Activated T-cell treated with anti-CD3 and anti-CD28 coated beads for 24 hours (primary cell): ENCODE measurements around the gene FADS3.

Experiments
- DNase-seq: peaks from one replicate; pipeline ENCODE4 v3.0.0-alpha.2; 2020; ENCODE audit warnings: low read depth

FADS3 gene

DNA sequence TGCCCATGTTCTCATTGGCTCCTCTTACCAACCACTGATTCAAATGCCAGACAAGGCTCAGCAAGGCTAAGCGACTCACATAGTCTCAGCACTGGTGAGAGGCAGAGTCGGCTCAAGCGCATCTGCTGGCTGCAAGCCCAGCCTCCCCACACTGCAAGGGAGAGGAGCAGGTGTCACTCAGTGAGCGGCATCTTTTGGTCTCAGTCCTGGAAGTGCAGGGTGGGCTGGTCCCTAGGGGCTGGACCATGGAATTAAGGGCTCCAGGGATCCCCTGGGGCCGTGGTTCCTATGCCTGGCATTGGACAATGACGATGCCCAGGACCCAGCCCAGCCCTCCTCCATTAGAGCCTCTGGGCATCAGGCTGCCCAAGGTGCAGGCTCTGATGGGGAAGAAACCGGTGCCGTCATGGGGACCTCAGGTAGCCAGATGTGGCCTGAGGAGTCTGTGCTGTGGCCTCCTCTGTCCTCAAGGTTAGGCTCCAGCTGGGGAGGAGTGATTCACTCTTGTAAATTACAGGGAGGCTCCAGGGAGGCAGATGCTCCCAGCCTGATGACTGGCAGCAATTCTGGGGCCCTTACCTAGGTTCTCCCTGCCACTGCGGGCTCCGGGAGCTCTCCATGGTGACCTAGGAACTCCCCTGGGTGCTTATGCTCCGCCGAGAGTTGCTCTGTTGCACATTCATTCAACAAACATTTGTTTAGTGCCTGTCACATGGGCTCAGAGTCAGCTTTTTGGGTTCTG, 35.2 kb downstream of the FADS3 start:
- no peak for DNase-seq

DNA sequence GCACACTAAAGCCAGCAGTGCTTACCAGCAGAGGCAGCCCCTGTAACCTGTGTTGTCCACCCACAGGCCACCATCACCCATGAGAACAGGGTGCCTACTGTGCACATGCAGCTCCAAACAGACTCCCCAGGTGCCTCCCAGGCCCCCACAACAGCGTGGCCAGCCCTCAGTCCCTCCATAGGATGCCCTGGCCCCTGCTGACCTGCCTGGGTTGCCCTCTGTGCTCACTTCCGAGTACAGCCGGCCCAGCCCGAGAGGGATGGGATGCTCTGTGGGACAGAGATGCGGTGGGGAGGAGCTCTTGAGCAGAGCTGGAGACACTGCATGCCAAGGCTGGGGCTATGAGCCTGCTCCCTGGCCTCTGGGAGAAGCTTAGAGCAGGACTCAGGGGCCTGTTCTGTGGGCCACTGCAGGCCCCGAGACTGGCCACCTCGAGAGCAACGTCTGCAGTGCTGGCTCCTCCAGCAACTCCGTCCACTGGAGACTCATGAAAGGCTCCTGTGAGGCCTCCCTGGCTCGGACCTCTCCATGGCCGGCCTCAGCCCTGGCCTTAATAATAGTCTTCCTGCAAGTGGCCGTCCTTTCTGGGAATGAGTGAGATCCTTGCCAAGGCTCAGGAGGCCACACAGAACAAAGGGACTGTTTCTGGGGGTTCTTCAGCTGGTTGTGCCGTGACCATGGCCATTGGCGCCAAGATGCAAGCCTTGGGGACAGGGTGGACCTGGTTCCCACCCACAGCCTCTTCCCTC, 36.2 kb downstream of the FADS3 start:
- DNase-seq: no peak

DNA sequence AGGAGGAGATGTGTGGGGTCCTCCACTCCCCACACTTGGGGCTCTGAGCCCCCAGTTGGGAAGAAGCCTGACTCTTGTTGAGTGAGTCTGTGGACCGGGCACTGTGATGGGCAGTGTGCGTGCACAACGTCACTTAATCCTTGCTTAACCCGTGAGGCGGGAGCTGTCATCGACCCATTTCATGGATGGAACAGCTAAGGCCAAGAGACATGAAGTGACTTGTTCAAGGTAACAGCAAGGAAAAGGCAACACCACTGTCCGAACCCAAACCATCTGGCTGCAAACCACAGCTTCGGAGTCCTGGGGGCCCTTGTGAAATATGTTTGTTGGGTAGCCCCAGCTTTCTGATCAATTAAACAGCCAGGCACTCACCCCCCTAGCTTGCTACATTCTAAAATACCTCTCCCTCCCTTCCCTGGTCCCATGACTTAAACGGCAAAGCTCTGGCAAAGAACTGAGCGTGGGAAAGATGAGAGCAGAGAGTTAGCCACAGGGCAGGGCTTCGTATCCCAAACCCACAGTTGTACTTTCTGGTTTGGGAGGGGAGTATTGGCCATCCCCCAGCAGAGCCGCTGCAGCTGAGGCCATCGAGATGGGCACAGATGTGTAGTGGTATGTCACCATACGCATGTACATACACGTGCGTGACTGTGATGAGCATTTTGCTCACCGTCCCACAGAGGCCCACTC, 37.0 kb downstream of the FADS3 start:
- no peak for DNase-seq

DNA sequence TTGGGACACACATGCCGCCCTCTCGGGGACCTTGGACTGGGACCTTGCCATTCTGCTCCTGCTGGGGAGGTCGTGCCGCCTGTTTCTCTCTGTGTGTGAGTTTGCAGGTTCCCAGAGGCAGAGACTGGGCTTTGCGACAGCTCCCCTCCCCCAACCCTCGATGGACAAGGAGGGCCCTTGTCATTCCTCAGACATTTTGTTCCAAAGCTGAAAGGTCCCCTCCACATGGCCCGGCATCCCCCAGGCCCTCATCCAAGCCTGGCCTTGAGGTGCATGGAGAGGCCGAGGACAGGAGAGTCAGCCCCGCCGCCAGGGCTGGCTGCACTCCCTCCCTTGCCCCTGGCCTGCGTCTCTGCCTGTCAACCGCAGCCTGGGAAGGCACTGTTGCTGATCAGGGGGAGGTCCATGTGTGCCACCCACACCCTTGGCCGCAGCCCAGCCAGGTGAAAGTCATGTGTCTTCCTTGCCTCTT, 37.6 kb downstream of the FADS3 start:
- DNase-seq: no peak

DNA sequence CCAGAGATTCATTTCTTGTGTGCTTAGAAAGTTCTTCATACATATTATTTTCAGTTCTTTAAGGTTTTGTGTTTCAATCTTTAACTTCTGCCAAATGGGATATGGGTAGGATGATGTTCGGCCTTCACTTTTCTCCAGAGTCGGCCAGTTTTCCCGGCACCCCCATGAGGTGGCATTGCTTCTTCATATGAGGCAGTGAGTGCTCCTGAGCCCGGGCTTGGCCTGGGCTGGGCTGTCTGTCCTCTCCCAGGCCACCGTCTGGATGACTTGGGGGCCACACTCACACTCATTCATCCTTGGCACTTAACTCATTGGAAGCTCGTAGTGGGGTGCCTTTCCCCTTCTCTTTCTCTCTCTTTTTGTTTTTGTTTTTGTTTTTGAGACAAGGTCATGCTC, 39.4 kb downstream of the FADS3 start:
- no peak for DNase-seq

DNA sequence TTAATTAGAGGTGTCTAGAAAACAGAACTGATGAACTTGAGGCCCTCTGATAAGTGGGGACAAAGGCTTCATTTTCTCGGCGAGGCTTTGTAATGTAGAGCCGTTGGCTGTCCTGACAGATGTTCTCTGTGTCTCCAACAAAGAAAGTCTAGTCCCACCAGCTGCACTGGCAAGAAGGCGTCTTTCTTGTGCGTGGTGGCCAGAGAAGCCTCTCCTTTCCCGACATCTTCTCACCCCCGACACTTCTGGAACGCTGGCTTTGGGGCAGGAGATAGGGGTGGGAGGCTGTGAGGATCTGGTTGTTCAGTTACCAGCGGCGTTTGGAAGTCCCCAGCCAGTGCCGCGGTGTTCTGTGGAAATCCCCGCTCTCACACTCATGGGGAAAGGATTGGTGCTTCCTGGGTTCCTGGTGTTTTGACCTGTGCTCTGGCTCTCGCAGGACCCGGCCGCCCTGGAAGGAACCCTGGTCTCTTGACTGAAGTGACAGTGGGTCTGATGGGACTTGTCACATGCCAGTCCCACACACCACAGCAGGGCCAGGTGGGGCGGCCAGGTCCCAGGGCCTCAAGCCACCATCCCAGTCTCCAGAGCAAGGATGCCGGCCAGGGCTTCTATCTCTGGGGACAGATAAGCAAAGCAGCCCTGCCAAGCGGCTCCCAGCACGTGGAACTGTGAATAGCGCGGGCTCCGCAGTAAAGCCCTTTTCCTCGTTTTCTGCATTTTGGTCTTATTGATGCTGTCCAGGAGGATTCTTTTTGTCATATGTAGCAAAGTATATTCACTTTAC, 40.0 kb downstream of the FADS3 start:
- no peak for DNase-seq

DNA sequence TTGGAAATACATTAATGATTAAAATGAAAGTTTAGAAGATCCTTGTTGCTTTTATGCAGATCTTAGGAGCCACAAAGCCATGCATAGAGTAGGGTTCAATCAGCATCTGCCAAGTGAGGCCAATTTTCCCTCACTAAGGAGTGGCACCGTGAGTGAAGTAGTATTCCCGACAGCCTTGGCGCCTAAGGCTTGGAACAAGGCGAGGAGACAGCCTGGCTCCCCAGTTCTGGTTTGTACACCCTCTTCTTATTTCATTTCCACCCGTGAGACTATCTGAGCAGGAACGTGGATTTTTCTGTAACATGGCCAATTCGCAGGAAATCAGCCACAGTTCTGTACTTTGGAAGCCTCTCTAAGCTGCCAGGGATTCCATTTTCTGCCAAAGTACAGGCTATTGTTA, 40.7 kb downstream of the FADS3 start:
- DNase-seq: no peak

DNA sequence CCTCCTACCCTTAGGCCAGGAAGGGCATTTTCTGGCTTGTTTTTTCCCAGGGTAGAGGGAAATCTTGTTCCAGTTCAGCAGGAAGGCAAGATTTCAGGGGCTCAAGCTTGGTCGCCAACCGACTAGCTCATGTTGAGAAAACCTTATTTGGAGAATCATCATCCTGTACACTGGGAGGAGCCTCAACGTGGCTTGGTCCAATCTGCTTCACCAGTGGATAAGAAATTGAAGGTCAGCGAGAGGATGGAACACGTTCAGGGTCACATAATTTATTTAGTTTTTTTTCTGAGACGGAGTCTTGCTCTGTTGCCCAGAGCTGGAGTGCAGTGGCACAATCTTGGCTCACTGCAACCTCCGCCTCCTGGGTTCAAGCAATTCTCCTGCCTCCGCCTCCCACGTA, 42.7 kb downstream of the FADS3 start:
- DNase-seq: no peak

DNA sequence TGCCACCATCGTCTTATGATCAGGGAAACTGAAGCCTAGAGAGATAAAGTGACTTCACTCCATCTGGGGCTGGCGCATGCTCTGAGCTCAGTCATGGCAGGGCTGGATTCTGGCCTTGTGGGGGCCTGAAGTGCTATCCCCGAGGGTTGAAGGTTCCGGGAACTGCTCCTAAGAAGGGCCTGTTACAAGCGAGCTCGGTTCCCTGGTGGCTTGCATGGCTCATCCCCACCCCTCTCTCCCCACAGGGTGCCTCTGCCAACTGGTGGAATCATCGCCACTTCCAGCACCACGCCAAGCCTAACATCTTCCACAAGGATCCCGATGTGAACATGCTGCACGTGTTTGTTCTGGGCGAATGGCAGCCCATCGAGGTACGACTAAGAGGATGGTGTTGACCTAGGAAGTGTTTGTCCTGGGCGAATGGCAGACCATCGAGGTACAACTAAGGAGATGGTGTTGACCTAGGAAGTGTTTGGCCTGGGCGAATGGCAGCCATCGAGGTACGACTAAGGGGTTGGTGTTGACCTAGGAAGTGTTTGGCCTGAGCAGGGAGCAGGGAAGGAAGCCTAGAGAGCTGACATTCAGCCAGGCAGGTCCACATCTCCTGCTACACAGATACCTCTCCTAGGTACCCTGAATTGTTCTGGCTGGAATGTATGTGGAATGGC, 43.3 kb downstream of the FADS3 start:
- DNase-seq: no peak

DNA sequence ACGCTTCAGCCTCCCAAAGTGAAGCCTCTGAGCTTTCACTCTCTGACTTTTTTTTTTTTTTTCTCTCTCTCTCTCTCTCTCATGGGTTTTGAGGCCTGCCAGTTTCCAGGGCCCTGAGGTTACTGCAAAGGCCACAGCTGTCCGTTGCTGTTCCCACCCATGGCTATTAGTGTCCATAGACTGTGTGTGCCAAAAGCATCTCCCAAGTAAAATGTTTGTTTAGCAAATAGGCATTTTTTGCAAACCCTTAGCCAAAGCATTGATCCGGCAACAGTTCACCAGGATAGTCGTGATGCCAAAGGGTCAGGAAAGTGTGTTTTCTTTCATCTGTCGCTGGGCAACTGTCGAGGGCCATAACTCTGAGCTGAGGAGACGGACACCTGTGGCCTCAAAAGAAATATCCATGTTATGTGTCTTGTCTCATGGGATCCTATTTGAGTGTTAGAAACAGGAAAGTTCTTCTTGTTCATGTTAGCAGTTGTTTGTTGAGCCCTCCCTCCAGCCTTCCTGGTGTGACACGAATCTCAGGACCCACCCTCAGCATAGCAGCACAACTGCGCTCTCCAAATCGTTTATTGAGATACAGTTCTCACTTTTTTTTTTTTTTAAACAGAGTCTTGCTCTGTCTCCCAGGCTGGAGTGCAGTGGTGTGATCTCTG, 44.9 kb downstream of the FADS3 start:
- DNase-seq: no peak

DNA sequence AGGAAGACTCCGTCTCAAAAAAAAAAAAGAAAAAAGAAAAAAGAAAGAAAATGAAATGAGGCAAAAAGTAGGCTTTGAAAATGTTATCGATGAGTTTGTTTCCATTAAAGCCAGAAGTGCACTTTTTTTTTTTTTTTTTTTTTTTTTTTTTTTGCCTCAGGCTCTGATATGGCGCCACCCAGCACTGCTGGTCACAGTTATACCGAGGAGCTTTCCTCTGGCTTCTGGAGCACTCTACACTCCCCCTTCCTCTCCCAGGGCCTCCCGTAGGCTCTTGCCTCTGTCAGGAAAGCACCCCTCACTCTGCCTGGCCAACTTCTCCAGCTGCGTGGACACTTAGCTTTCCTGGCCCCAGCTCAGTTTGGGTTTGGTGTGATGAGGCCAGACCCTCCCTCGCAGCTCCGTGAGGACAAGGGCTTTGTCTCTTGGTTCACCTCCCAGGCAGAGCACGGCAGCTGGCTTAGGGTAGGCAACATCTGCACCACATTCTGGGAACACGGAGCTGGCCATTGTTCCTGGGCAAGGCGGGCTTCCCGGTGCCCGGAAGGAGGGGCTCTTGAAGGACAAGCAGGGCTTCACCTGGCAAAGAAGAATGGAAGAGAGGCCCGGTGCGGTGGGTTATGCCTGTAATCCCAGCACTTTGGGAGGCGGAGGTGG, 46.3 kb downstream of the FADS3 start:
- DNase-seq: no peak

DNA sequence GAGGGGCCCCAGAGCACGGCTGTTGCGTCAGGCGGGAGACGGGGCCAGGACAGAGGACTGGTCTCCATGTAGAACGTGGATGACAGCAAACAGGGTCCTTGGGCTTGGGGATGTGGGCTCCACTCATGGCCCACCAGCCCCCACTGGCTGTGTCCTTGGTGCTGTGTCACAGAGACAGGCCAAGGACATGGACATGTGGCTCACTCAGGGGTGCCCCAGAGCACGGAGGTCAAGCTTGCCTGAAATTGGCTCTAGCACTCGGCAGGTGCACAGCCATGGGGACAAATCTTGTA, 48.9 kb downstream of the FADS3 start:
- no peak for DNase-seq

DNA sequence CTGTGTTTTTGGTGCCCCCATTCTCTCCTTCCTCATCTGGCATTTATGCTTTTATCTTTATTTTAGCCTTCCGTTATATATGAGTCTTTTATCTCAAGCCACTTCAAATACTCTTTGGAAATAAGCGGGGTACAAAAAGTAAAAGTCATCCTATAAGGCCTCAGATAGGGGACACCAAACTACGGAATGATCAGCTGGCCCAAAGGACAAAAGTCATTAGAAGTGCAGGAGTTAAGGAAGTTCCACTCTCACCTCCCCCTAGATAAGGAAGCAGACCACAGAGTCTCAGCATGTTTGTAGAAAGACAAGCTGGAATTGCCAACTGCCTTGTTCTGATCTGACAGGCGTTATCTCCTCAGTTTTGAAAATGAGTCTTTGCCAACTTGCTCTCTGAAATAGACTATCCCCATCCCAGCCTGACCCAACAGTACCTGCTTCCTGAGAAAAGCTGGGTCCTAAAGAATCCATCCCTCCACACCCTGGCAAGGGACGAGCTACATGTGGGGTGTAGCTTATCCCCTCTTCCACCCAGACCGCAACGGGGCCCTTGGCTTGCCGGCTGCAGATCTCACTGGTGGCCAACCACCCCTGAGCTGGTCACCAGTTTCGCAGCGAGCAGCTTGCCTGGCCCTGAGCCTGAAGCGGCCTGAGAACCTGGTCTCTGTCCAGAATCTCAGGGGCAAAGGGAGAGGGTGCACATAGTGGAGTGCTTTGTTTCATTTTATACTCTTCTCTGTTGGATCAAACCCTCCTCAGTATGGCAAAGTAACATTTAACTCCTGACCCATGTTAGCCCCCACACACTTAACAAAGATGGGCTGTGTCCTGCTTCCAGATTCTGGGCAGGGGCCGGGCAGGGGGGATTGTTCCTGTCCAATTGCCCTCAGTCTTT, 49.5 kb downstream of the FADS3 start:
- DNase-seq: no peak

DNA sequence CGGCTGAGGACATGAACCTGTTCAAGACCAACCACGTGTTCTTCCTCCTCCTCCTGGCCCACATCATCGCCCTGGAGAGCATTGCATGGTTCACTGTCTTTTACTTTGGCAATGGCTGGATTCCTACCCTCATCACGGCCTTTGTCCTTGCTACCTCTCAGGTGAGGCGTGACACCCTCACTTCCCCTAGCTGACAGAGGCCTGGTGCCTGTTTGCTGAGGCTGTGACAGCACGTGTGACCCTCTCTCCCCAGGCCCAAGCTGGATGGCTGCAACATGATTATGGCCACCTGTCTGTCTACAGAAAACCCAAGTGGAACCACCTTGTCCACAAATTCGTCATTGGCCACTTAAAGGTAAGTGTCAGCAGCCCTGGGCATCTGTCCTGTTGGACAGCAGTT, 51.0 kb downstream of the FADS3 start:
- no peak for DNase-seq

DNA sequence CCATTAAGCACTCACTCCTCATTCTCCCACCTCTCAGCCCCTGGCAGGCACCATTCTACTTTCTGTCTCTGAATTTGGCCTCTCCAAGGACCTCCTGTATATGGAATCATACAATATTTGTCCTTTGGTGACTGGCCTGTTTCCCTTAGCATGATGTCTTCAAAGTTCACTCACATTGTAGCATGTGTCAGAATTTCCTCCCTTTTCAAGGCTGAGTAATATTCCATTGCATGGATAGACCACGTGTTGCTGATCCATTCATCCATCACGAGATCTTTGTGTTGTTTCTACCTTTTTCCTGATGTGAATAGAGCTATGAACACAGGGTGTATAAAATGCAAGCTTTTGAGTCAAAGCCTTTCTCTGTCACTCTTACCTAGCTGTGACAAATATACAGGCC, 51.6 kb downstream of the FADS3 start:
- no peak for DNase-seq

DNA sequence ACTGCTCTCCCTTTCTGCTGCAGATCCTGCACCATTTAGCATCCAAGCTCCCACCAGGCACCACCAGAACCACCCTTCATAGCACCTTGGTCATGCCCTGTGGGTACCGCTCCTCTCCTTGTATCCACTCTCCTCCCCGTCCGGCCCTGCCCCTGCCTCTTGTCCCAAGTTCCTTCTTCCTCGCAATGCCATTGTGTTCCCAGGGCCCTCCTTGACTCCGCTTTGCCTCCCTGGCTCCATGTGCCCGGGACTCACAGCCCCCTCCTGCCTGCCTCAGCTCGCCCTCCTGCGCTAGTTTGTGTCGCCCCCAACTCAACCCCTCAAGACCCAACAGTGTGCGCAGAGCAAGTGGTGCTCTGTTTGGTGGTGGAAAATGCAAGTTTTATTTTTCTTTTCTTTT, 52.4 kb downstream of the FADS3 start:
- DNase-seq: no peak

DNA sequence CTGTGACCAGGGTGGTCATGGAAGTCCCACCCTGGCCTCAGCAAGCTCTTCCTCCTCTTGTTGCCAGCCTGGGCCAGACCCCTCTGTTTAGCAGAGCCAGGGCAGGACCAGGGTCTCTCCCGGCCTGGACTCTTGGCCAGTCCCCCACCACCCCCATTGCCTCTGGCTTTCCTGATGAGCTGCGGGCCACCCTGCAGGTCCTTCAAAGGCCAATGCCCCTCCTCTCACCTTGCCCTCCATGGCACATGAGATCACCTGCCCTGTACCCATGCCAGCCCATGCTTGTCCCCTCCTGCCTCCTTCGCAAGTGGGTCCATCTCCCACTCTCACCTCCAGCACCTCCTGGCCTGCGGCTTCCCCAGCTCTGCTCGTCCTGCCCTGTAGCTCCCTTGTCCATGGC, 52.8 kb downstream of the FADS3 start:
- DNase-seq: no peak

DNA sequence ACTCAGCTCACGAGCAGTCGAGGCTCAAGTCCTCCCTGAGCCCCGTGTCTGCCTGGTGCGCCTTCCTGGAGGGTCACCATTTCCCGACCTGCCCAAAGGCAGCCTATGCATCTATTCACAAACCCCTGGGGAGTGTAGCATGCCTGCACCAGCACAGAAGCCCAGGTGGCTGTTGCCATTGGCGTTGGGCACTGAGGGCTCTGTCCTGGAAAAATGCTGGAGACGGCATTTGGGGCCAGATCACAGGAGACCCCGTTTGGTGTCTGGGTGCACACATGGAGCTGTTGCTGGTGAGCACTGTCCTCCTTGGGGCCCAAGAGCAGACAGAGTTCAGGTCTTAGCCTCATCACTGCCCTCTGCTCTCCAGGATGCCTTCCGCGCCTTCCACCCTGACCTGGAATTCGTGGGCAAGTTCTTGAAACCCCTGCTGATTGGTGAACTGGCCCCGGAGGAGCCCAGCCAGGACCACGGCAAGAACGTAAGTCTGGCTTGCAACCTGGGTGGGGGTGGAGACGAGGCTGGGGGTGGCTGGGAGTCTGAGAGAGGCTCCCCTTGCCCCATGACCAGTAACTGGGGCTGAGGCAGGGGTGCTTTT, 53.8 kb downstream of the FADS3 start:
- no peak for DNase-seq

DNA sequence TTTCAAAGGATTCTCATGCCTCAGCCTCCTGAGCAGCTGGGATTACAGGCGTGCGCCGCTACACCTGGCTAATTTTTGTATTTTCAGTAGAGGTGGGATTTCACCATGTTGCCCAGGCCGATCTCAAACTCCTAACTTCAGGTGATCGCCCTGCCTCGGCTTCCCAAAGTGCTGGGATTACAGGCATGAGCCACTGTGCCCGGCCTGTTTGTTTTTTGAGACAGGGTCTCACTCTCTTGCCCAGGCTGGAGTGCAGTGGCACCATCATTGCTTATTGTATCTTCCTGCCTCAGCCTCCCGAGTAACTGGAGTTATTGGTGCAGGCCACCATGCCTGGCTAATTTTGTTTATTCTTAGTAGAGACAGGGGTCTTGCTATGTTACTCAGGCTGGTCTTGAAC, 55.2 kb downstream of the FADS3 start:
- DNase-seq: no peak
